GM19351 (cell line): ENCODE results near the gene CISH.

Source experiments
- ATAC-seq: cut with Tn5 transposase; IDR thresholded peaks from one replicate; pipeline ENCODE4 v1.9.1; 2021; ENCODE audit warnings: mild to moderate bottlenecking, moderate library complexity; ENCODE audit not compliant: unreplicated experiment

CISH gene

GRCh38 chr3:50615190-50615589, 3.6 kb upstream of the CISH start:
- ATAC-seq = no peak

- no peak for ATAC-seq
Measured at GRCh38 chr3:50612970-50613846, 1.6 kb upstream of the CISH start.

- peak; percentile 9 for ATAC-seq
Measured at GRCh38 chr3:50612234-50612882, 784 bp upstream of the CISH start.

GRCh38 chr3:50610992-50611463, 546 bp downstream of the CISH start:
- ATAC-seq = no peak

- no peak for ATAC-seq
Measured at GRCh38 chr3:50610181-50610971, 1.2 kb downstream of the CISH start.

DNA sequence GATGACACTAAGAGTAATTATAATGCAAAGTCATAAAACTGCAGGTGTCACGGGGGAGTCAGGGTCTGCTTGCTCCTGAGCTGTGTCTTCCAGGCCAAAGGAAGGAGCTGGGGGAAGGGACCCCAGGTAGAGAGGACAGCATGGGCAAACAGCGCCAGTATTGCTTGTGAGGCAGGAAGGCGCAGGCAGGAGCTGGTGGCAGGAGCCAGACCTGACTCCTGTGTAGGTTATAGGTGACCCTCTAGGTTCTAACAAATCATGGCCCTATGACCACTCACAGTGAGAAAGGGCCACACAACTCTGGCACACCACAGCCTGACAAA, 1.9 kb downstream of the CISH start:
- ATAC-seq = no peak

DNA sequence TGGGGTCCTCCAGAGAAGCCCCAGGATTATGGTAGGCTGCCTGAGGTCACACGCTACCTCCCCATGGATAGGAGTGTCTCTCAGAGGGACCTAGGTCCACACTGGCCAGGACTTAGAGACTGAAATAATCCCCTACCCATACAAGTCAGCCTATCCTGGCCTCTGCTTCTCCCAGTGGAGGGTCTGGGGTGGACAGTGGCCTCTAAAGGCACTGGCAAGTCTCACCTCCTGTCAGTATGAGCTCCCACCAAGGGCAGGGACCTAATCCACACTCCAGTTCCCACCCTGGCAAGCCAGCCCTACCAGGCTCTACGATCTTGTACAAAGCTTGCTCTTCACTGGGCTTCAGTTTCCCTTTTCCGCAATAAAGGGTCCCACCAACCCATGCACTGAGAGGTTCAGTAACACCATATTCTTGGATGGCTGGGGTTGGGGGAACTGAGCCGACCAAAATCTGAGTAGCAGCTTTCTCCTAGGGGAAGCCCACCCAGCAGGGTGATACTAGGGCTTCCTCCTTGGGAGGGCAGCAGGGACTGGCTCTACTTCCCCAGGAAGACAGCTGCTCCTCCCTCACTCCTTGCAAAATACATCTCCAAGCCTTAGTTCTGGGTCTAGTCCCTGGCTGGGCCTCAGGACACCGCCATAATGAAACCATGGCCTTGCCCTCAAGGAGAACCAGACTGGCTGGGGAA, 2.4 kb downstream of the CISH start:
- no peak for ATAC-seq

GRCh38 chr3:50608278-50608677, 3.3 kb downstream of the CISH start:
- no peak for ATAC-seq

- no peak for ATAC-seq
Measured at GRCh38 chr3:50607271-50608091, 4.1 kb downstream of the CISH start.

- ATAC-seq = no peak
Measured at GRCh38 chr3:50606596-50606995, 5.0 kb downstream of the CISH start.

DNA sequence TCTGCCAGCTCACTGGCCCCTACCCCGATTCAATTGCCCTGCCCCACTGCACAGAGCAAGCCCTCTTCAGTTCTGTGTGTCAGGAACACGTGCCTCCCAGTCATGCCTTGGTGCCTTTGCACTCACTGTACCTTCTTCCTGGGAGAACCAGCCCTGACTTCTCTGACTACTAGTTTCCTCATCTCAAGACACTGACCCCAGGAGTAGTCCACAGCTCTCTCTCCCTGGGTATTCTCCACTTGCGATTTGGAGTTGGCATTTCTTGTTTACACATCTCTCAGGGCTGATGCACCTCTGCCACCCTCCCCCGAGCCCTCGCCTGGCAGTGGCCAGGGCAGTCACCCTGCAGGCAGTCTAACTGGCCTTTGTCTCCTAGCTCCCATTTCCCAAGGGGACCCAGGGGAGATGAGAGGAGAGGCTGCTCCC, 5.7 kb downstream of the CISH start:
- ATAC-seq = no peak

DNA sequence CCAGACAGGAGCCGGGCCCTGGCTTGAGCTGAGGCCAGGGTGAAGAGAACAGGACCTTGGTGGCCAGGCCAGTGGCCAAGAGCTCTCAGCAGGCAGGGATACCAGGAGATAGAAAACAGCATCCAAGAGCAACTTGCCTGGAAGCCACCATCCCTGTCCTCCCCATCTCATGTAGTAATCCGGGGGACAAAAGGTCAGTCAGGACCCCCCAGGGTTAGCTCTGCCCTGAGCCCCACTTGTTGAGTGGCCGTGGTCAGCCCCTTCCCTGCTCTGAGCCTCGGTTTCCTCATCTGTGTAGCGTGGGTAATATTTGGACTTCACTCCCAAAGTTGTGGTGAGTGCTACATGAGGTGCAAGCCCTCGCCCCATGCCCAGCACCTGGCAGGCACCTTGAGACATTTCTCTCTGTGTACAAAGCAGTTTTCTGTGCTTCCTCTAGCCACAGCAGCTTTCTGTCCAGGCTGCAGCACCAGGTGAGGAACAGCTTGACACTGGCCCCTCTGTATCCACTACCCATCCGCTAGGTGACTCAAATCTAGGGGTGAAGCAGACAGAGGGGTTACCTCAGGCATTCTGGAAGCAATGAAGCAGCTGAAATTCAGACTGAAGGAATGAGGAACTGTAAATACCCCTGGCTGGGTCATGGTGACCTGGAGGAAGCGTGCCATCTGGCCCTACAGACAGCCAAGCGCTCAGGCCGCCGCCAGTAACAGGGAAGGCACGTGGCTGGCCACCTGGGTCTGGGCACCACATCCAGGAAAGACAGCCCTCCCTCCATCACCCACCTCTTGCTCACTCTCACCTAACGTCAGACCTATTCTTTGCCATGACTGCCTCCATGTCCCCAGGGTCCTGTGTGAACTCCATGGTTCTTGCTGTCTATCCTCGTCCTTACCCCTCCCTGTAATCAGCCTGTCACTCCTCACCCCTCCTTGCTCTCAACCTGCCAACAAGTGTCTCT, 6.7 kb downstream of the CISH start:
- no peak for ATAC-seq

GRCh38 chr3:50604110-50604621, 7.4 kb downstream of the CISH start:
- no peak for ATAC-seq

GRCh38 chr3:50603261-50604109, 8.1 kb downstream of the CISH start:
- no peak for ATAC-seq

GRCh38 chr3:50602595-50603191, 8.9 kb downstream of the CISH start:
- no peak for ATAC-seq

DNA sequence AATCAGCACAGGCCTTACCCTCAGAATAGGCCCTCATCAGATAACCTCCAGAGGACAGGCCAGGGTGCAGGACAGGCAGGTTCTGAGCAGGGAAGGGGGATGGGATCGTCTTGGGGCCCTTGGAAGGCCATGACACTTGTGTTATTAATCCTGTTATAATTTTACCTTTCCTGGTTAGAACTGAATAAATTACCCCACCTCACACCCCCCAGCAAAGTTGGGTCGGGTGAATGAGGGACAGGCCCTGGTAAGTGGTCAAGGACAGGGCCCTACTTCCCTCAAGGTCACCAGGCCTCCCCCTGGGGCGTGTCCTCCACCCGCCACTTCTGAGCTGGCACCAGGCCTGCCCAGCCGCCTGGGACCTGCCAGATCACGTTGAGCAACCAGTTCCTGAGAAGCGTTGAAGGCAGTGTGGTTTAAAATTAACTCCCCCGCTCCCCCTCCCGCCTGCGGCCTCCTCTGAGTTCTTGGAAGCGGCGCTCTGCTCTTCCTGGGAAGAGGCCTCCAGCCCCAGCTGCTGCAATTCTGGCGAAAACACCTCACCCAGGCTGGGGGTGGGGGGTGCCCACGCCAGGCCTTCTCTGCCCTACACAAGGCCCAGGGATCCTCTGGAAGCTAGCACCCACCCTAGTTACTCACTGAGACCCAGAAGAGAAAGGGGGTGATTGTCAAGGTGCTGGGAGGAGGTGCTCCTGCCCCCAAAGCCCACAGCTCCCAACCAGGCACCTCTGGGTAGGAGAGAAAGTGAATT, 10.6 kb downstream of the CISH start:
- ATAC-seq = no peak
